ENCODE results near the gene ZBTB47.

ZBTB47 gene

GRCh38 chr3:42666577-42666998 is 13.1 kb downstream of the ZBTB47 start:
- H3K9ac ChIP-seq: no peak overlapping the region
- no peak overlapping the region for H3K4me3 ChIP-seq (IDR thresholded peaks at IDR 0.05; ENCODE audit: insufficient read depth, low read depth, low read length)
- H2AFZ ChIP-seq (ENCODE audit: low read depth): no peak overlapping the region
- no peaks in the 10 kb centered on the region for H3K79me2 ChIP-seq (ENCODE audit: insufficient read depth, low read depth)
- H3K27me3 ChIP-seq (ENCODE audit: insufficient read depth, low read depth): no peaks in the 10 kb centered on the region
- H3K27ac ChIP-seq: no peak overlapping the region
- no peak overlapping the region for H3K4me2 ChIP-seq
- no peaks in the 10 kb centered on the region for H4K20me1 ChIP-seq (ENCODE audit: insufficient read depth)
- no peak for TF ChIP-seq CTCF (conservative IDR thresholded peaks at IDR 0.05; ENCODE audit: low read depth, low read length)
- H3K4me1 ChIP-seq (ENCODE audit: low read depth, poor library complexity, severe bottlenecking): no peaks in the 10 kb centered on the region
- no peaks in the 10 kb centered on the region for H3K36me3 ChIP-seq (ENCODE audit: insufficient read depth)

GRCh38 chr3:42667096-42667522 is 13.6 kb downstream of the ZBTB47 start:
- no peak overlapping the region for H3K4me3 ChIP-seq (IDR thresholded peaks at IDR 0.05; ENCODE audit: insufficient read depth, low read depth, low read length)
- no peak overlapping the region for H3K4me2 ChIP-seq
- no peak overlapping the region for H2AFZ ChIP-seq (ENCODE audit: low read depth)
- H3K79me2 ChIP-seq (ENCODE audit: insufficient read depth, low read depth): no peaks in the 10 kb centered on the region
- no peaks in the 10 kb centered on the region for H4K20me1 ChIP-seq (ENCODE audit: insufficient read depth)
- H3K4me1 ChIP-seq (ENCODE audit: low read depth, poor library complexity, severe bottlenecking): no peaks in the 10 kb centered on the region
- H3K36me3 ChIP-seq (ENCODE audit: insufficient read depth): no peaks in the 10 kb centered on the region
- TF ChIP-seq CTCF (conservative IDR thresholded peaks at IDR 0.05; ENCODE audit: low read depth, low read length): no peak
- no peaks in the 10 kb centered on the region for H3K27me3 ChIP-seq (ENCODE audit: insufficient read depth, low read depth)
- no peak overlapping the region for H3K9ac ChIP-seq
- H3K27ac ChIP-seq: no peak overlapping the region

DNA sequence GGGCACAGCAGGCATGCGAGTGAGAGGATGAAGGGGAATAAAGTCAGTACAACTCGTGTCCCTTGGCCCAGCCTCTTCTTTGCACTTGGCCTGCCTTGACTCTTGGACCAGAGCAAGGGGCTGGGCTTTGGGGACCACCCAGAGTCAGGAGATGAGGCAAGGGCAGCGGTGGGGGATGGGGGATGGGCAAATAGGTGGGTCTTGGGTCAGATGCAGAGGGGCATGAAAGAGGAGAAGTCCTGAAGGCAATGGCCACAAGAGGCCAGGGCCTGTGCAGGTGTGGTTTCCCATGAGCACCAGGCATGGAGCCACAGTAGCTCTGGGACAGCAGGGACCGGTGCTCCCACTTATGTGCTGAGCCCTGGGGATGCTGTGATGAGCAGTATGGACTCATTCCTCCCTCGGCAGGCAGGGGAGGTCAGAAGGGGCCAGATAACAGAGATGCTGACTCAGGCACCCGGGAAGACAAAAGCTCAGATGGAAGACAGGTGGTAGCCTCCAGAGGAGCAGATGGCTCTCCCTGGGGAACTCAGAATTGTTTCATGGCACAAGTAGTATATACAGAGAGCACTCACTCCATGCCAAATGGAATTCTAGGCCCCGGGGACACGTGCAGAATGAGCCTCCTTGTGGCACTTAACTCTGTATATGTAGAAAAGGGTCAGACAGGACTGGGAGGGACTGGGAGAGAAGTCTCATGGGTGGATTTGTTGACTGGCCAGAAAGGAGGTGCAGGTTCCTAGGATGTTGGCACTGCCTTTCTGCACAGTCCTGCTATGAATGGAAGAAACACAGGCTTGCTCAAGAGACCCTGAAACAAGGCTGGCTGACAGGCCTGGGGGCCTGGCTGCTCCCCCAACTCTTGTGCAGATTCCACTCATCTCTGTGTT is 14.3 kb downstream of the ZBTB47 start:
- Histone ChIP-seq H3K27ac (no peak overlapping the region), H3K4me3 (IDR thresholded peaks at IDR 0.05; ENCODE audit: insufficient read depth, low read depth, low read length) (no peak overlapping the region), H3K36me3 (ENCODE audit: insufficient read depth) (no peaks in the 10 kb centered on the region), H3K4me2 (no peak overlapping the region), H3K79me2 (ENCODE audit: insufficient read depth, low read depth) (no peaks in the 10 kb centered on the region), H2AFZ (ENCODE audit: low read depth) (no peak overlapping the region), H3K27me3 (ENCODE audit: insufficient read depth, low read depth) (no peaks in the 10 kb centered on the region), H4K20me1 (ENCODE audit: insufficient read depth) (no peaks in the 10 kb centered on the region), H3K9ac (no peak overlapping the region), H3K4me1 (ENCODE audit: low read depth, poor library complexity, severe bottlenecking) (no peaks in the 10 kb centered on the region)
- no peak for TF ChIP-seq CTCF (conservative IDR thresholded peaks at IDR 0.05; ENCODE audit: low read depth, low read length)

GRCh38 chr3:42668413-42668760 is 14.9 kb downstream of the ZBTB47 start:
- H3K27me3 ChIP-seq (ENCODE audit: insufficient read depth, low read depth): no peaks in the 10 kb centered on the region
- no peak for TF ChIP-seq CTCF (conservative IDR thresholded peaks at IDR 0.05; ENCODE audit: low read depth, low read length)
- no peak overlapping the region for H3K4me2 ChIP-seq
- H2AFZ ChIP-seq (ENCODE audit: low read depth): no peak overlapping the region
- no peak overlapping the region for H3K9ac ChIP-seq
- no peaks in the 10 kb centered on the region for H3K79me2 ChIP-seq (ENCODE audit: insufficient read depth, low read depth)
- no peak overlapping the region for H3K4me3 ChIP-seq (IDR thresholded peaks at IDR 0.05; ENCODE audit: insufficient read depth, low read depth, low read length)
- no peaks in the 10 kb centered on the region for H4K20me1 ChIP-seq (ENCODE audit: insufficient read depth)
- H3K4me1 ChIP-seq (ENCODE audit: low read depth, poor library complexity, severe bottlenecking): no peaks in the 10 kb centered on the region
- no peaks in the 10 kb centered on the region for H3K36me3 ChIP-seq (ENCODE audit: insufficient read depth)
- no peak overlapping the region for H3K27ac ChIP-seq
